HEK293T (cell line): ENCODE data around the gene TAL1.

ENCODE experiments used
- BHLHE40 ChIP-seq: fragments of 450-650 bp; IDR thresholded peaks from 2 replicates; pipeline ENCODE4 v1.6.1; 2016; ENCODE audit warnings: mild to moderate bottlenecking, moderate library complexity, borderline replicate concordance
- ELF4 ChIP-seq: fragments of 450-650 bp; IDR thresholded peaks from 2 replicates; pipeline ENCODE4 v1.6.1; 2017; ENCODE audit warnings: antibody characterized with exemption
- FOXA1 ChIP-seq: fragments of 450-650 bp; IDR thresholded peaks from 2 replicates; pipeline ENCODE4 v1.6.1; 2016; ENCODE audit warnings: mild to moderate bottlenecking
- FOXK2 ChIP-seq: fragments of 450-650 bp; IDR thresholded peaks from 2 replicates; pipeline ENCODE4 v1.6.1; 2016; ENCODE audit warnings: mild to moderate bottlenecking
- HDGF ChIP-seq: fragments of 450-650 bp; IDR thresholded peaks from 2 replicates; pipeline ENCODE4 v1.6.1; 2017; ENCODE audit warnings: antibody characterized with exemption, borderline replicate concordance
- LEF1 ChIP-seq: fragments of 450-650 bp; IDR thresholded peaks from 2 replicates; pipeline ENCODE4 v1.6.1; 2017; ENCODE audit warnings: mild to moderate bottlenecking, borderline replicate concordance
- NFRKB ChIP-seq: fragments of 450-650 bp; IDR thresholded peaks from 2 replicates; pipeline ENCODE4 v1.6.1; 2016; ENCODE audit warnings: mild to moderate bottlenecking, moderate library complexity
- PKNOX1 ChIP-seq: fragments of 450-650 bp; IDR thresholded peaks from 2 replicates; pipeline ENCODE4 v1.6.1; 2016
- SP1 ChIP-seq: fragments of 450-650 bp; IDR thresholded peaks from 2 replicates; pipeline ENCODE4 v1.6.1; 2017
- TARDBP ChIP-seq: fragments of 450-650 bp; IDR thresholded peaks from 2 replicates; pipeline ENCODE4 v1.6.1; 2016
- ZNF384 ChIP-seq: fragments of 450-650 bp; IDR thresholded peaks from 2 replicates; pipeline ENCODE4 v1.6.1; 2016

GRCh38 chr1:47223921-47224675, 7.9 kb downstream of the TAL1 start:
- TF ChIP-seq ZNF384: no peak
- TF ChIP-seq LEF1: no peak
- no peak for TF ChIP-seq NFRKB
- TF ChIP-seq FOXA1: no peak
- no peak for TF ChIP-seq HDGF
- no peak for TF ChIP-seq FOXK2
- TF ChIP-seq BHLHE40: no peak
- TF ChIP-seq PKNOX1: no peak
- TF ChIP-seq ELF4: no peak
- no peak for TF ChIP-seq SP1
- TF ChIP-seq TARDBP: no peak
